Thyroid gland (tissue), 4 donors: ENCODE data around the gene EPHA2. TPM values are rescaled to one million over a fixed set of nuclear protein-coding genes. Genes with fewer than 3 reads are reported as not detected.

Experiments
- DNase-seq, 2 donors: peaks; one replicate each; pipeline ENCODE4 v3.0.0-alpha.2; 2019
- H3K27ac ChIP-seq, 3 donors: fragments of 200-600 bp; sonication (generic); 1 replicate in 2 of 3; 2 replicates in 1 of 3; pipeline ENCODE4 v1.5.1; 2016 to 2019; ENCODE audit warnings: mild to moderate bottlenecking in 1 of 3, moderate library complexity in 1 of 3
- H3K27me3 ChIP-seq: fragments of 200-600 bp; sonication (generic); one replicate; pipeline ENCODE4 v1.5.1; 2019
- H3K36me3 ChIP-seq, 2 donors: fragments of 200-600 bp; sonication (generic); one replicate each; pipeline ENCODE4 v1.5.1; 2016 to 2019
- H3K4me1 ChIP-seq, 2 donors: fragments of 200-600 bp; sonication (generic); one replicate each; pipeline ENCODE4 v1.5.1; 2017 to 2019
- H3K4me3 ChIP-seq, 3 donors: fragments of 200-600 bp; sonication (generic); replicated peaks in 1 of 3; 1 replicate in 2 of 3; 2 replicates in 1 of 3; pipeline ENCODE4 v1.5.1; 2016; ENCODE audit warnings: mild to moderate bottlenecking in 1 of 3
- H3K9me3 ChIP-seq: fragments of 200-600 bp; sonication (generic); one replicate; pipeline ENCODE4 v1.5.1; 2017
- POLR2A ChIP-seq, 2 donors: fragments of 450-650 bp; IDR thresholded peaks; one replicate each; pipeline ENCODE4 v1.6.1; 2017; ENCODE audit warnings: antibody characterized with exemption in 2 of 2, mild to moderate bottlenecking in 2 of 2, moderate library complexity in 1 of 2
- WGBS, 2 donors: methylation state at CpG; one replicate each; pipeline ENCODE4 v1.1.5; 2017; 5-methylcytosine and 5-hydroxymethylcytosine counted together
- intact Hi-C: fragments of 100-400 bp; cut with DNase I; formaldehyde crosslinking; loops from one replicate; pipeline ENCODE4 v1.15.1; 2023
- total RNA-seq, 4 donors: library from RNA; depleted of rRNA; stranded (reverse); fragments of >200 nt; gene quantifications; one replicate each; pipeline ENCODE4 v1.2.3, GENCODE V29; 2016
- TF ChIP-seq, protein P1 (sequence below), 6 experiments: fragments of 200-600 bp in 3 of 6; fragments of 450-650 bp in 3 of 6; sonication (generic) in 3 of 6; IDR thresholded peaks; one replicate each; pipeline ENCODE4 v1.5.1; 2016 to 2019; ENCODE audit warnings: antibody characterized with exemption in 6 of 6, mild to moderate bottlenecking in 2 of 6, inconsistent platforms in 1 of 6, moderate library complexity in 1 of 6

Gene EPHA2
- total RNA-seq, 4 donors from 2014 or later, result 22.3 to 53.2 (median 29.3) TPM

DNA sequence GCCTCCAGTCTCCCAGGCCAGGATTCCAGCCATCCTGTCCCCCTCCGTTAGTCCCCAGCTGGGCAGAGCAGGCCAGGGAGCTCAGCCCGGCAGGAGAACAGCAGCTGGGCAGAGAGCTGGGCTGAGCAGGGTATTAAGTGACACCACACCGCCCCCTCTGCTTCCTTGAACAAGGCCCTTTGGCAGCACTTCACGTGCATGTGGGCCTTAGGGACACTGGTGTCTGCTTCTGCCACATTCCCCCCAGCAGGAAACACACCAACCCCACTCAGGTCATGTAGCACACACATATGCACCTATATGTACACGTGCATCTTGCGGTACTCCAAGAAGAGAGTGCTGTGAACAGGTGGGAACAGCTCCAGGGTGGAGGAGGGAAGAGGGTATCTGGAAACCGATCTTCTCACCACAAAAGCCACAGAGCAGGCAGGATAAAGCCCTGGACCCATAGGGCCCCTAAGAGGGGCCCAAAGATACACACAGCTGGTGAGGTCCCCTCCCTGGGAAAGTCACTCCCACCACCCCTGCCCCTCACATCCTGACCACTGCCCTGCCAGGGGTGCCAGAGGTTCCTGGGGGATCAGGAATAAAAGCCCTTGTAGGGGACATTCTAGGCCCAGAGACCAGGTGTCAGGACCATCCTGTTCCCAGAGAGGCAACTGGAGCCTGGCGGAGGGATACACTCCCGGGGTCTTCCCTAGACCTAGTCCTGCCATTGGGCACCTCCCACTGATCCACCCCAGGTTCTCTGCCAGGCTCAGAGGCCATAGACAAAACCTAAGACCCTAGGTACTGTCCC, 4.5 kb downstream of the EPHA2 start:
- Histone ChIP-seq H3K27ac (peak overlapping the region; percentile 85 to 90 (median 90)), H3K9me3 (no peaks in the 10 kb centered on the region), H3K4me3 (peak overlapping the region in 1 of 3 donors; percentile 56), H3K36me3 (peaks cover 16 to 17% of the 10 kb centered on the region in 2 donors), H3K4me1 (peaks cover 59 to 66% of the 10 kb centered on the region in 2 donors), H3K27me3 (no peaks in the 10 kb centered on the region)
- intact Hi-C loops, result no loop called here
- peak; percentile 69 to 71 for DNase-seq
- WGBS, 2 donors, result 44 to 72% methylated on average over 5 to 7 of the region's 9 CpGs
- TF ChIP-seq, protein P1, sequence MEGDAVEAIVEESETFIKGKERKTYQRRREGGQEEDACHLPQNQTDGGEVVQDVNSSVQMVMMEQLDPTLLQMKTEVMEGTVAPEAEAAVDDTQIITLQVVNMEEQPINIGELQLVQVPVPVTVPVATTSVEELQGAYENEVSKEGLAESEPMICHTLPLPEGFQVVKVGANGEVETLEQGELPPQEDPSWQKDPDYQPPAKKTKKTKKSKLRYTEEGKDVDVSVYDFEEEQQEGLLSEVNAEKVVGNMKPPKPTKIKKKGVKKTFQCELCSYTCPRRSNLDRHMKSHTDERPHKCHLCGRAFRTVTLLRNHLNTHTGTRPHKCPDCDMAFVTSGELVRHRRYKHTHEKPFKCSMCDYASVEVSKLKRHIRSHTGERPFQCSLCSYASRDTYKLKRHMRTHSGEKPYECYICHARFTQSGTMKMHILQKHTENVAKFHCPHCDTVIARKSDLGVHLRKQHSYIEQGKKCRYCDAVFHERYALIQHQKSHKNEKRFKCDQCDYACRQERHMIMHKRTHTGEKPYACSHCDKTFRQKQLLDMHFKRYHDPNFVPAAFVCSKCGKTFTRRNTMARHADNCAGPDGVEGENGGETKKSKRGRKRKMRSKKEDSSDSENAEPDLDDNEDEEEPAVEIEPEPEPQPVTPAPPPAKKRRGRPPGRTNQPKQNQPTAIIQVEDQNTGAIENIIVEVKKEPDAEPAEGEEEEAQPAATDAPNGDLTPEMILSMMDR (IDR thresholded peaks at IDR 0.05), result no peak
- no peak for TF ChIP-seq POLR2A (IDR thresholded peaks at IDR 0.05)

DNA sequence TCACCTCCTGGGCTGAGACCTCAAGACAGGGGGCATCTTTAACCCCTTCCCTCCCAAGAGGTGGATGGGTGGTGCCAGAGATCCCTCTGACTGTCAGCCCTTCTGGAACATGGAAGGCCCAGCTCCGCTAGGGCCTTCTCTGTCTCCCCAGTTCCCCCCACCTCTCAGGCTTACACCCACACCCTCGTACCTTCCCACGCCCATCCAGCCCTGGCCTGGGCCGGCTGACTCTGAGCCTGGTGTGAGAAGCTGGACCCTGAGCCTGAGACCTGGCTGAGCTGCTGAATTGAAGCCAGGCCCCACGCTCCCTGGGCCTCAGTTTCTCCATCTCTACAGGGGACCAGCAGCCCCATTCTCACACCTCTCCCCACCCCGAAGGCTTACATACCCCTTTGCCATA, 5.4 kb downstream of the EPHA2 start:
- H3K4me3 ChIP-seq, result no peak overlapping the region
- DNase-seq, result no peak
- peaks cover 64 to 71% of the 10 kb centered on the region in 2 donors for H3K4me1 ChIP-seq
- H3K9me3 ChIP-seq, result no peaks in the 10 kb centered on the region
- peak overlapping the region; percentile 85 to 90 (median 90) for H3K27ac ChIP-seq
- intact Hi-C loops, result no loop called here
- 81 to 88% methylated on average over 5 to 6 of the region's 6 CpGs for WGBS, 2 donors
- H3K27me3 ChIP-seq, result no peaks in the 10 kb centered on the region
- peaks cover 16 to 17% of the 10 kb centered on the region in 2 donors for H3K36me3 ChIP-seq
- TF ChIP-seq POLR2A (IDR thresholded peaks at IDR 0.05), result no peak
- TF ChIP-seq, protein P1 (IDR thresholded peaks at IDR 0.05), result no peak

- intact Hi-C loops, result no loop called here
- no peaks in the 10 kb centered on the region for H3K27me3 ChIP-seq
- H3K36me3 ChIP-seq, result peaks cover 16 to 17% of the 10 kb centered on the region in 2 donors
- H3K9me3 ChIP-seq, result no peaks in the 10 kb centered on the region
- peak overlapping the region in 2 of 3 donors; percentile 85 to 90 for H3K27ac ChIP-seq
- TF ChIP-seq POLR2A (IDR thresholded peaks at IDR 0.05), result no peak
- TF ChIP-seq, protein P1 (IDR thresholded peaks at IDR 0.05), result no peak
- no peak overlapping the region for H3K4me3 ChIP-seq
- H3K4me1 ChIP-seq, result peaks cover 69 to 77% of the 10 kb centered on the region in 2 donors
- 85 to 88% methylated on average over 10 to 12 of the region's 12 CpGs for WGBS, 2 donors
- DNase-seq, result no peak
Measured at GRCh38 chr1:16149702-16150488, 6.0 kb downstream of the EPHA2 start.

DNA sequence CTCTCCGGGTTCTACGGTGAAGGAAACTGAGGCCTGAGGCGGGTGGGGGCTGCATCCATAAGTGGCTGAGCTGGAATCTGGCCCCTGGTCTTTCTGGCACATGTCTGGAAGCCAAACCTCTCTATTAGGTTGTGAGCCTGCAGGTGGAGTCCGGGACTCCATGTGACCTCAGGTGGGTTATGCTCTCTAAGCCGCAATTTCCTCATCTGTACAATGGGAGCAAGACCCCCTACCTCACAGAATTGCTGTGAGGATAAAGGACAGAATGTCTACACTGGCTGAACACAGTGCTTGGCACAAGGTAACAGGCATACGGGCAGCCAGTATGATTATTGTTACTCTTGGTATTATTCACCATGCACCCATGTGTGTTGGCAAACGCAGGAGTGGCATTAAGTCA, 6.7 kb downstream of the EPHA2 start:
- H3K27me3 ChIP-seq, result no peaks in the 10 kb centered on the region
- H3K27ac ChIP-seq, result no peak overlapping the region
- intact Hi-C loops, result no loop called here
- H3K4me1 ChIP-seq, result peaks cover 72 to 82% of the 10 kb centered on the region in 2 donors
- H3K36me3 ChIP-seq, result peaks cover 16 to 17% of the 10 kb centered on the region in 2 donors
- DNase-seq, result no peak
- TF ChIP-seq, protein P1 (IDR thresholded peaks at IDR 0.05), result no peak
- TF ChIP-seq POLR2A (IDR thresholded peaks at IDR 0.05), result no peak
- WGBS, 2 donors, result 94% methylated on average over 7 of the region's 7 CpGs
- no peak overlapping the region for H3K4me3 ChIP-seq
- no peaks in the 10 kb centered on the region for H3K9me3 ChIP-seq
